ENCODE results near the gene DPP10.

Gene DPP10

GRCh38 chr2:115842306-115842705 lies 1399.9 kb downstream of the DPP10 start:
- H3K9me3 ChIP-seq (ENCODE audit: control insufficient read depth in 1 of 2, low read length in 2 of 2): no peaks in the 10 kb centered on the region
- no peaks in the 10 kb centered on the region for H3K36me3 ChIP-seq (ENCODE audit: control insufficient read depth in 1 of 2, insufficient read depth in 2 of 2, low read length in 2 of 2)
- no peaks in the 10 kb centered on the region for H3K27me3 ChIP-seq (ENCODE audit: low read depth, low read length)
- H3K4me1 ChIP-seq (ENCODE audit: control insufficient read depth in 1 of 2, insufficient read depth in 2 of 2, low read length in 2 of 2): no peaks in the 10 kb centered on the region
- H3K27ac ChIP-seq (ENCODE audit: low read length): no peak overlapping the region
- H3K4me3 ChIP-seq (ENCODE audit: low read depth in 1 of 2, low read length in 2 of 2): no peak overlapping the region

- Histone ChIP-seq H3K27me3 (ENCODE audit: low read depth, low read length) (no peaks in the 10 kb centered on the region), H3K36me3 (ENCODE audit: control insufficient read depth in 1 of 2, insufficient read depth in 2 of 2, low read length in 2 of 2) (no peaks in the 10 kb centered on the region), H3K4me1 (ENCODE audit: control insufficient read depth in 1 of 2, insufficient read depth in 2 of 2, low read length in 2 of 2) (no peaks in the 10 kb centered on the region), H3K9me3 (ENCODE audit: control insufficient read depth in 1 of 2, low read length in 2 of 2) (no peaks in the 10 kb centered on the region), H3K27ac (ENCODE audit: low read length) (no peak overlapping the region), H3K4me3 (ENCODE audit: low read depth in 1 of 2, low read length in 2 of 2) (no peak overlapping the region)
Measured at GRCh38 chr2:115848192-115848591, 1405.8 kb downstream of the DPP10 start.

GRCh38 chr2:115867024-115867423 lies 1424.6 kb downstream of the DPP10 start:
- no peak overlapping the region for H3K4me3 ChIP-seq (ENCODE audit: low read depth in 1 of 2, low read length in 2 of 2)
- no peaks in the 10 kb centered on the region for H3K4me1 ChIP-seq (ENCODE audit: control insufficient read depth in 1 of 2, insufficient read depth in 2 of 2, low read length in 2 of 2)
- no peak overlapping the region for H3K27ac ChIP-seq (ENCODE audit: low read length)
- no peaks in the 10 kb centered on the region for H3K36me3 ChIP-seq (ENCODE audit: control insufficient read depth in 1 of 2, insufficient read depth in 2 of 2, low read length in 2 of 2)
- H3K9me3 ChIP-seq (ENCODE audit: control insufficient read depth in 1 of 2, low read length in 2 of 2): no peaks in the 10 kb centered on the region
- H3K27me3 ChIP-seq (ENCODE audit: low read depth, low read length): no peaks in the 10 kb centered on the region

- H3K4me1 ChIP-seq (ENCODE audit: control insufficient read depth in 1 of 2, insufficient read depth in 2 of 2, low read length in 2 of 2): no peaks in the 10 kb centered on the region
- H3K4me3 ChIP-seq (ENCODE audit: low read depth in 1 of 2, low read length in 2 of 2): no peak overlapping the region
- no peaks in the 10 kb centered on the region for H3K36me3 ChIP-seq (ENCODE audit: control insufficient read depth in 1 of 2, insufficient read depth in 2 of 2, low read length in 2 of 2)
- no peak overlapping the region for H3K27ac ChIP-seq (ENCODE audit: low read length)
- H3K27me3 ChIP-seq (ENCODE audit: low read depth, low read length): no peaks in the 10 kb centered on the region
- no peaks in the 10 kb centered on the region for H3K9me3 ChIP-seq (ENCODE audit: control insufficient read depth in 1 of 2, low read length in 2 of 2)
Measured at GRCh38 chr2:115874427-115874826, 1432.0 kb downstream of the DPP10 start.

GRCh38 chr2:115880558-115880957 lies 1438.1 kb downstream of the DPP10 start:
- no peaks in the 10 kb centered on the region for H3K36me3 ChIP-seq (ENCODE audit: control insufficient read depth in 1 of 2, insufficient read depth in 2 of 2, low read length in 2 of 2)
- no peak overlapping the region for H3K4me3 ChIP-seq (ENCODE audit: low read depth in 1 of 2, low read length in 2 of 2)
- no peaks in the 10 kb centered on the region for H3K4me1 ChIP-seq (ENCODE audit: control insufficient read depth in 1 of 2, insufficient read depth in 2 of 2, low read length in 2 of 2)
- H3K27ac ChIP-seq (ENCODE audit: low read length): no peak overlapping the region
- no peaks in the 10 kb centered on the region for H3K27me3 ChIP-seq (ENCODE audit: low read depth, low read length)
- no peaks in the 10 kb centered on the region for H3K9me3 ChIP-seq (ENCODE audit: control insufficient read depth in 1 of 2, low read length in 2 of 2)

GRCh38 chr2:115887209-115887776 lies 1444.9 kb downstream of the DPP10 start:
- no peaks in the 10 kb centered on the region for H3K36me3 ChIP-seq (ENCODE audit: control insufficient read depth in 1 of 2, insufficient read depth in 2 of 2, low read length in 2 of 2)
- H3K4me1 ChIP-seq (ENCODE audit: control insufficient read depth in 1 of 2, insufficient read depth in 2 of 2, low read length in 2 of 2): no peaks in the 10 kb centered on the region
- H3K27ac ChIP-seq (ENCODE audit: low read length): no peak overlapping the region
- H3K27me3 ChIP-seq (ENCODE audit: low read depth, low read length): no peaks in the 10 kb centered on the region
- peaks cover 0 to 7% of the 10 kb centered on the region in 2 donors for H3K9me3 ChIP-seq (ENCODE audit: control insufficient read depth in 1 of 2, low read length in 2 of 2)
- H3K4me3 ChIP-seq (ENCODE audit: low read depth in 1 of 2, low read length in 2 of 2): no peak overlapping the region
